Adrenal gland (tissue), 12 donors: ENCODE measurements around the gene ZSWIM1. TPM values are rescaled to one million over a fixed set of nuclear protein-coding genes. Genes with fewer than 3 reads are reported as not detected.
"Not testable (repeated sequence)": the region's sequence is repeated elsewhere in the genome, so short reads cannot be mapped to it uniquely, and the experiment has no call there.

Experiments
- DNase-seq, 7 donors: peaks; one replicate each; pipeline ENCODE4 v3.0.0-alpha.2; 2019 to 2020
- H3K27ac ChIP-seq, 5 donors: fragments of 200-600 bp; sonication (generic) in 4 of 5; 1 replicate in 3 of 5; 2 replicates in 2 of 5; pipeline versions ENCODE4 v1.5.1 to v1.8.0; 2016 to 2020; ENCODE audit warnings: mild to moderate bottlenecking in 1 of 5
- H3K27me3 ChIP-seq: fragments of 200-600 bp; 2 replicates; pipeline ENCODE4 v1.8.0; 2021
- H3K36me3 ChIP-seq, 2 donors: fragments of 200-600 bp; replicated peaks in 1 of 2; 1 replicate in 1 of 2; 2 replicates in 1 of 2; pipeline versions ENCODE4 v1.5.1 to v1.8.0; 2018 to 2022
- H3K4me1 ChIP-seq, 2 donors: fragments of 200-600 bp; replicated peaks in 1 of 2; 1 replicate in 1 of 2; 2 replicates in 1 of 2; pipeline versions ENCODE4 v1.5.1 to v1.8.0; 2018 to 2021
- H3K4me3 ChIP-seq, 4 donors: fragments of 200-600 bp; sonication (generic) in 3 of 4; one replicate each; pipeline ENCODE4 v1.5.1; 2016 to 2018
- H3K9me3 ChIP-seq, 3 donors: fragments of 200-600 bp; sonication (generic) in 1 of 3; replicated peaks in 1 of 3; 1 replicate in 2 of 3; 2 replicates in 1 of 3; pipeline versions ENCODE4 v1.5.1 to v1.8.0; 2016 to 2021
- CTCF ChIP-seq, 6 experiments: fragments of 450-650 bp in 4 of 6; fragments of 200-600 bp in 2 of 6; sonication (generic) in 1 of 6; IDR thresholded peaks; 1 replicate in 5 of 6; 2 replicates in 1 of 6; pipeline versions ENCODE4 v1.5.1 to v1.8.0; 2016 to 2021; ENCODE audit warnings: antibody characterized with exemption in 6 of 6, mild to moderate bottlenecking in 2 of 6, moderate library complexity in 1 of 6
- POLR2A ChIP-seq, 2 donors: fragments of 450-650 bp; IDR thresholded peaks; one replicate each; pipeline ENCODE4 v1.6.1; 2017; ENCODE audit warnings: antibody characterized with exemption in 2 of 2, mild to moderate bottlenecking in 2 of 2, moderate library complexity in 1 of 2
- WGBS, 4 donors: extraction: QIAGEN DNeasy Blood & Tissue Kit in 2 of 4; methylation state at CpG; one replicate each; pipeline versions ENCODE4 v1.1.5 to v1.1.7; 2013 to 2017; 5-methylcytosine and 5-hydroxymethylcytosine counted together
- intact Hi-C, 2 donors: fragments of 100-400 bp; cut with DNase I; formaldehyde crosslinking; loops; one replicate each; pipeline versions ENCODE4 v1.14.1 to v1.15.0; 2022 to 2023
- polyA plus RNA-seq, 3 donors: library from polyadenylated mRNA; stranded (reverse); fragments of 200-250 nt in 2 of 3; fragments of 350-450 nt in 1 of 3; fragmentation: Illumina TruSeq in 1 of 3; extraction: RNeasy Lipid Tissue Mini Kit (QIAGEN cat#74804) in 1 of 3; gene quantifications; one replicate each; pipeline ENCODE4 v1.2.3, GENCODE V29; 2013 to 2014
- total RNA-seq, 9 donors: library from RNA; depleted of rRNA in 4 of 9; stranded (reverse); fragments of >200 nt in 4 of 9; fragments of 120-200 nt in 1 of 9; fragmentation: NEBNext Ultra II Directional in 1 of 9; extraction: Animal tissue kit (Norgen Biotek cat#: 25700) in 1 of 9; gene quantifications; one replicate each; pipeline versions ENCODE4 v1.1.0 to v1.2.4, GENCODE V29; 2013 to 2023
- donor health status: healthy with polysubstance abuse.
- donor health status: Bipolar disorder and iron deficiency.
- donor health status: DM: yes; HTN: yes; CAD: no.
- donor health status: DM: no; HTN: no; CAD: no.
- donor health status: DM: no; HTN: no; CAD: no.
- donor health status: DM: yes; HTN: yes; CAD: no.

Gene ZSWIM1
- total and polyA plus RNA-seq, 12 donors: 4.2 to 22.1 (median 18.3) TPM

GRCh38 chr20:45927071-45927878 lies 46.2 kb downstream of the ZSWIM1 start:
- Histone ChIP-seq H3K27me3 (no peaks in the 10 kb centered on the region), H3K27ac (no peak overlapping the region), H3K9me3 (no peaks in the 10 kb centered on the region), H3K4me3 (no peak overlapping the region), H3K4me1 (peaks cover 14 to 27% of the 10 kb centered on the region in 2 donors), H3K36me3 (no peaks in the 10 kb centered on the region)
- DNase-seq: no peak
- intact Hi-C loops: no loop called here
- WGBS, 4 donors: 81 to 86% (median 83%) methylated on average over 14 of the region's 14 CpGs
- TF ChIP-seq CTCF (IDR thresholded peaks at IDR 0.05) (no peak), POLR2A (IDR thresholded peaks at IDR 0.05) (no peak)

- DNase-seq, H3K9me3 ChIP-seq, H3K36me3 ChIP-seq, intact Hi-C loops, H3K4me3 ChIP-seq, H3K27me3 ChIP-seq: not testable (repeated sequence)
- WGBS, 4 donors: 86 to 96% (median 92%) methylated on average over 12 to 17 of the region's 17 CpGs
- peaks cover 7 to 16% of the 10 kb centered on the region in 2 donors for H3K4me1 ChIP-seq
- peak overlapping the region in 4 of 5 donors; percentile 20 to 51 (median 32) for H3K27ac ChIP-seq
Observed at GRCh38 chr20:45931680-45932079, 50.7 kb downstream of the ZSWIM1 start.

GRCh38 chr20:45933266-45934045 lies 52.4 kb downstream of the ZSWIM1 start:
- H3K27me3 ChIP-seq: no peaks in the 10 kb centered on the region
- peaks cover 0 to 17% of the 10 kb centered on the region in 2 donors for H3K36me3 ChIP-seq
- intact Hi-C loops: no loop called here
- DNase-seq: peak; percentile 76 to 90 (median 81)
- no peaks in the 10 kb centered on the region for H3K9me3 ChIP-seq
- H3K27ac ChIP-seq: peak overlapping the region; percentile 98 to 100 (median 100)
- peak overlapping the region in 3 of 4 donors; percentile 62 to 98 (median 96) for H3K4me3 ChIP-seq
- H3K4me1 ChIP-seq: peaks cover 7 to 16% of the 10 kb centered on the region in 2 donors
- TF ChIP-seq POLR2A (IDR thresholded peaks at IDR 0.05) (peak; percentile 39 to 69), CTCF (IDR thresholded peaks at IDR 0.05) (peak in 4 of 6 experiments; percentile 18 to 41 (median 23))
- 18 to 21% (median 20%) methylated on average over 19 to 22 of the region's 22 CpGs for WGBS, 4 donors

GRCh38 chr20:45934046-45934585 lies 53.1 kb downstream of the ZSWIM1 start:
- peak overlapping the region; percentile 98 to 100 (median 100) for H3K27ac ChIP-seq
- no peaks in the 10 kb centered on the region for H3K9me3 ChIP-seq
- no peak for TF ChIP-seq CTCF (IDR thresholded peaks at IDR 0.05)
- TF ChIP-seq POLR2A (IDR thresholded peaks at IDR 0.05): no peak
- peak overlapping the region; percentile 62 to 98 (median 93) for H3K4me3 ChIP-seq
- H3K27me3 ChIP-seq: no peaks in the 10 kb centered on the region
- peaks cover 0 to 24% of the 10 kb centered on the region in 2 donors for H3K36me3 ChIP-seq
- peaks cover 7 to 16% of the 10 kb centered on the region in 2 donors for H3K4me1 ChIP-seq
- WGBS, 4 donors: 0 to 1% (median 1%) methylated on average over 9 to 34 of the region's 34 CpGs
- DNase-seq: peak in 6 of 7 donors; percentile 54 to 86 (median 73)
- intact Hi-C loops: no loop called here

Other genes with a start within 250 kb of the ZSWIM1 start
- not detected for gene WFDC9, start 249.9 kb upstream of the ZSWIM1 start, total RNA-seq
- gene WFDC9, start 249.9 kb upstream of the ZSWIM1 start, polyA plus RNA-seq: not detected
- not detected for gene WFDC11, start 211.0 kb upstream of the ZSWIM1 start, total RNA-seq
- not detected for gene WFDC11, start 211.0 kb upstream of the ZSWIM1 start, polyA plus RNA-seq
- not detected for gene WFDC13, start 179.2 kb upstream of the ZSWIM1 start, total RNA-seq
- gene WFDC13, start 179.2 kb upstream of the ZSWIM1 start, polyA plus RNA-seq: not detected
- not detected for gene WFDC10B, start 176.2 kb upstream of the ZSWIM1 start, total RNA-seq
- not detected for gene WFDC10B, start 176.2 kb upstream of the ZSWIM1 start, polyA plus RNA-seq
- not detected for gene SPINT4, start 158.9 kb upstream of the ZSWIM1 start, total RNA-seq
- not detected for gene SPINT4, start 158.9 kb upstream of the ZSWIM1 start, polyA plus RNA-seq
- gene WFDC3, start 89.3 kb upstream of the ZSWIM1 start, total RNA-seq: 1 to 10 TPM in 2 of 9 donors, under 1 TPM in 1, not detected in 6; 0.22 to 1.9 (median 1.8) TPM
- gene WFDC3, start 89.3 kb upstream of the ZSWIM1 start, polyA plus RNA-seq: 1 to 10 TPM in 2 of 3 donors, not detected in 1; 1.3 to 3.1 TPM
- gene DNTTIP1, start 89.3 kb upstream of the ZSWIM1 start, total RNA-seq: 10 to 100 TPM; 12.1 to 31.4 (median 27.3) TPM
- gene DNTTIP1, start 89.3 kb upstream of the ZSWIM1 start, polyA plus RNA-seq: 10 to 100 TPM; 34.5 to 49.4 (median 38.4) TPM
- gene UBE2C, start 68.6 kb upstream of the ZSWIM1 start, total RNA-seq: 10 to 100 TPM in 1 of 9 donors, 1 to 10 TPM in 7, under 1 TPM in 1; 0.79 to 43.3 (median 2.2) TPM
- 1 to 10 TPM; 3.8 to 4.9 (median 4.7) TPM for gene UBE2C, start 68.6 kb upstream of the ZSWIM1 start, polyA plus RNA-seq
- 1 to 10 TPM in 7 of 9 donors, not detected in 2; 1.4 to 8.4 (median 2.8) TPM for gene TNNC2, start 53.9 kb upstream of the ZSWIM1 start, total RNA-seq
- gene TNNC2, start 53.9 kb upstream of the ZSWIM1 start, polyA plus RNA-seq: 10 to 100 TPM in 1 of 3 donors, 1 to 10 TPM in 2; 4.3 to 16.9 (median 8.2) TPM
- gene SNX21, start 47.4 kb upstream of the ZSWIM1 start, total RNA-seq: 100 to 1,000 TPM in 3 of 9 donors, 10 to 100 TPM in 6; 61.6 to 183 (median 97.5) TPM
- 10 to 100 TPM; 35.1 to 66.3 (median 43.9) TPM for gene SNX21, start 47.4 kb upstream of the ZSWIM1 start, polyA plus RNA-seq
- gene ACOT8, start 23.8 kb upstream of the ZSWIM1 start, total RNA-seq: 100 to 1,000 TPM in 1 of 9 donors, 10 to 100 TPM in 8; 34.6 to 134 (median 74.5) TPM
- gene ACOT8, start 23.8 kb upstream of the ZSWIM1 start, polyA plus RNA-seq: 10 to 100 TPM; 33.7 to 78.8 (median 49.3) TPM
- gene ZSWIM3, start 23.6 kb upstream of the ZSWIM1 start, total RNA-seq: 10 to 100 TPM in 1 of 9 donors, 1 to 10 TPM in 8; 3.7 to 19.5 (median 6.4) TPM
- gene ZSWIM3, start 23.6 kb upstream of the ZSWIM1 start, polyA plus RNA-seq: 1 to 10 TPM; 2.9 to 4.2 (median 3.1) TPM
- 10 to 100 TPM in 1 of 9 donors, 1 to 10 TPM in 6, under 1 TPM in 1, not detected in 1; 0.35 to 12.5 (median 4.0) TPM for gene SPATA25, start 6.4 kb downstream of the ZSWIM1 start, total RNA-seq
- gene SPATA25, start 6.4 kb downstream of the ZSWIM1 start, polyA plus RNA-seq: 1 to 10 TPM in 1 of 3 donors, under 1 TPM in 2; 0.29 to 3.5 (median 0.57) TPM
- 10 to 100 TPM in 7 of 9 donors, 1 to 10 TPM in 2; 6.0 to 36.4 (median 16.0) TPM for gene NEURL2, start 10.0 kb downstream of the ZSWIM1 start, total RNA-seq
- gene NEURL2, start 10.0 kb downstream of the ZSWIM1 start, polyA plus RNA-seq: 10 to 100 TPM in 1 of 3 donors, 1 to 10 TPM in 2; 1.0 to 19.1 (median 7.2) TPM
- gene CTSA, start 10.1 kb downstream of the ZSWIM1 start, total RNA-seq: 100 to 1,000 TPM; 306 to 776 (median 516) TPM
- 100 to 1,000 TPM; 517 to 854 (median 731) TPM for gene CTSA, start 10.1 kb downstream of the ZSWIM1 start, polyA plus RNA-seq
- 1,000 to 10,000 TPM in 2 of 9 donors, 100 to 1,000 TPM in 7; 168 to 1,158 (median 460) TPM for gene PLTP, start 30.9 kb downstream of the ZSWIM1 start, total RNA-seq
- 100 to 1,000 TPM; 126 to 366 (median 157) TPM for gene PLTP, start 30.9 kb downstream of the ZSWIM1 start, polyA plus RNA-seq
- gene PCIF1, start 53.5 kb downstream of the ZSWIM1 start, total RNA-seq: 10 to 100 TPM; 12.6 to 47.1 (median 40.4) TPM
- 10 to 100 TPM; 20.6 to 36.4 (median 35.9) TPM for gene PCIF1, start 53.5 kb downstream of the ZSWIM1 start, polyA plus RNA-seq
- gene ZNF335, start 91.0 kb downstream of the ZSWIM1 start, total RNA-seq: 10 to 100 TPM; 10.8 to 29.9 (median 15.1) TPM
- gene ZNF335, start 91.0 kb downstream of the ZSWIM1 start, polyA plus RNA-seq: 10 to 100 TPM in 2 of 3 donors, 1 to 10 TPM in 1; 5.4 to 45.1 (median 29.5) TPM
- under 1 TPM in 8 of 9 donors, not detected in 1; 0.18 to 0.97 (median 0.34) TPM for gene MMP9, start 127.7 kb downstream of the ZSWIM1 start, total RNA-seq
- gene MMP9, start 127.7 kb downstream of the ZSWIM1 start, polyA plus RNA-seq: 1 to 10 TPM in 1 of 3 donors, under 1 TPM in 2; 0.07 to 1.2 (median 0.51) TPM
- gene SLC12A5, start 148.0 kb downstream of the ZSWIM1 start, total RNA-seq: 10 to 100 TPM in 6 of 9 donors, 1 to 10 TPM in 2, under 1 TPM in 1; 0.30 to 24.5 (median 12.9) TPM
- 100 to 1,000 TPM in 2 of 3 donors, 10 to 100 TPM in 1; 15.0 to 121 (median 120) TPM for gene SLC12A5, start 148.0 kb downstream of the ZSWIM1 start, polyA plus RNA-seq
- 10 to 100 TPM; 17.8 to 44.8 (median 25.9) TPM for gene NCOA5, start 208.7 kb downstream of the ZSWIM1 start, total RNA-seq
- gene NCOA5, start 208.7 kb downstream of the ZSWIM1 start, polyA plus RNA-seq: 10 to 100 TPM; 18.7 to 24.8 (median 19.0) TPM
- gene CD40, start 237.1 kb downstream of the ZSWIM1 start, total RNA-seq: 10 to 100 TPM in 3 of 9 donors, 1 to 10 TPM in 6; 4.5 to 13.5 (median 8.9) TPM
- 10 to 100 TPM in 2 of 3 donors, 1 to 10 TPM in 1; 6.8 to 20.5 (median 13.1) TPM for gene CD40, start 237.1 kb downstream of the ZSWIM1 start, polyA plus RNA-seq